ENCODE measurements around the gene EIF3J.

- TF ChIP-seq, protein P1, sequence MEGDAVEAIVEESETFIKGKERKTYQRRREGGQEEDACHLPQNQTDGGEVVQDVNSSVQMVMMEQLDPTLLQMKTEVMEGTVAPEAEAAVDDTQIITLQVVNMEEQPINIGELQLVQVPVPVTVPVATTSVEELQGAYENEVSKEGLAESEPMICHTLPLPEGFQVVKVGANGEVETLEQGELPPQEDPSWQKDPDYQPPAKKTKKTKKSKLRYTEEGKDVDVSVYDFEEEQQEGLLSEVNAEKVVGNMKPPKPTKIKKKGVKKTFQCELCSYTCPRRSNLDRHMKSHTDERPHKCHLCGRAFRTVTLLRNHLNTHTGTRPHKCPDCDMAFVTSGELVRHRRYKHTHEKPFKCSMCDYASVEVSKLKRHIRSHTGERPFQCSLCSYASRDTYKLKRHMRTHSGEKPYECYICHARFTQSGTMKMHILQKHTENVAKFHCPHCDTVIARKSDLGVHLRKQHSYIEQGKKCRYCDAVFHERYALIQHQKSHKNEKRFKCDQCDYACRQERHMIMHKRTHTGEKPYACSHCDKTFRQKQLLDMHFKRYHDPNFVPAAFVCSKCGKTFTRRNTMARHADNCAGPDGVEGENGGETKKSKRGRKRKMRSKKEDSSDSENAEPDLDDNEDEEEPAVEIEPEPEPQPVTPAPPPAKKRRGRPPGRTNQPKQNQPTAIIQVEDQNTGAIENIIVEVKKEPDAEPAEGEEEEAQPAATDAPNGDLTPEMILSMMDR (IDR thresholded peaks at IDR 0.05; ENCODE audit: poor library complexity) = no peak
- no peak for TF ChIP-seq EZH2 (IDR thresholded peaks at IDR 0.05; ENCODE audit: borderline replicate concordance)
Measured at GRCh38 chr15:44595246-44595645, 58.3 kb downstream of the EIF3J start.
